Neutrophil (primary cell): ENCODE results near the gene ERGIC1.

Source experiments
- H3K27ac ChIP-seq: fragments of 200-600 bp; sonication (generic); 2 replicates; pipeline ENCODE4 v1.5.1; 2016; ENCODE audit warnings: mild to moderate bottlenecking, moderate library complexity
- H3K27me3 ChIP-seq: fragments of 200-600 bp; sonication (generic); 2 replicates; pipeline ENCODE4 v1.6.0; 2016; ENCODE audit warnings: mild to moderate bottlenecking
- H3K36me3 ChIP-seq: fragments of 200-600 bp; sonication (generic); 2 replicates; pipeline ENCODE4 v1.5.1; 2017
- H3K4me1 ChIP-seq, 2 experiments: fragments of 200-600 bp in 1 of 2; sonication (generic) in 1 of 2; 1 replicate in 1 of 2; 2 replicates in 1 of 2; pipeline versions ENCODE4 v1.5.1 to v1.6.1; 2013 to 2016; ENCODE audit warnings: low read depth in 1 of 2, low read length in 1 of 2, mild to moderate bottlenecking in 1 of 2, moderate library complexity in 1 of 2; ENCODE audit not compliant: control insufficient read depth in 1 of 2, insufficient read depth in 1 of 2
- H3K4me3 ChIP-seq, 2 experiments: fragments of 200-600 bp in 1 of 2; sonication (generic) in 1 of 2; 1 replicate in 1 of 2; 2 replicates in 1 of 2; pipeline ENCODE4 v1.5.1; 2013 to 2016; ENCODE audit warnings: low read depth in 1 of 2, low read length in 1 of 2, mild to moderate bottlenecking in 1 of 2, moderate library complexity in 1 of 2
- H3K9me3 ChIP-seq: fragments of 200-600 bp; sonication (generic); 2 replicates; pipeline ENCODE4 v1.5.1; 2016
- CTCF ChIP-seq: fragments of 200-600 bp; sonication (generic); IDR thresholded peaks from 2 replicates; pipeline ENCODE4 v1.5.1; 2016; ENCODE audit warnings: antibody characterized with exemption

Gene ERGIC1

GRCh38 chr5:172878933-172879752 lies 45.1 kb downstream of the ERGIC1 start:
- peaks cover 30% of the 10 kb centered on the region for H3K27me3 ChIP-seq
- no peak overlapping the region for H3K4me3 ChIP-seq
- no peaks in the 10 kb centered on the region for H3K9me3 ChIP-seq
- H3K4me1 ChIP-seq, result peaks cover 7 to 9% of the 10 kb centered on the region in 2 experiments
- H3K36me3 ChIP-seq, result no peaks in the 10 kb centered on the region
- TF ChIP-seq CTCF, result no peak
- H3K27ac ChIP-seq, result no peak overlapping the region

GRCh38 chr5:172881691-172882370 lies 47.8 kb downstream of the ERGIC1 start:
- H3K27ac ChIP-seq, result peak overlapping the region; percentile 30
- H3K4me1 ChIP-seq, result peaks cover 19 to 24% of the 10 kb centered on the region in 2 experiments
- no peak for TF ChIP-seq CTCF
- H3K4me3 ChIP-seq, result no peak overlapping the region
- H3K36me3 ChIP-seq, result no peaks in the 10 kb centered on the region
- H3K9me3 ChIP-seq, result no peaks in the 10 kb centered on the region
- H3K27me3 ChIP-seq, result peaks cover 3% of the 10 kb centered on the region

GRCh38 chr5:172883066-172883465 lies 49.0 kb downstream of the ERGIC1 start:
- H3K36me3 ChIP-seq, result no peaks in the 10 kb centered on the region
- no peak overlapping the region for H3K27ac ChIP-seq
- H3K4me1 ChIP-seq, result peaks cover 24 to 30% of the 10 kb centered on the region in 2 experiments
- H3K27me3 ChIP-seq, result no peaks in the 10 kb centered on the region
- no peak overlapping the region for H3K4me3 ChIP-seq
- TF ChIP-seq CTCF, result no peak
- no peaks in the 10 kb centered on the region for H3K9me3 ChIP-seq

- Histone ChIP-seq H3K36me3 (peaks cover 7% of the 10 kb centered on the region), H3K27ac (peak overlapping the region; percentile 94)
Measured at GRCh38 chr5:172885597-172886340, 51.7 kb downstream of the ERGIC1 start.

More at GRCh38 chr5:172885597-172886340, 51.7 kb downstream of the ERGIC1 start:
- Histone ChIP-seq H3K27me3 (no peaks in the 10 kb centered on the region), H3K4me3 (peak overlapping the region in 1 of 2 experiments; percentile 49), H3K9me3 (no peaks in the 10 kb centered on the region), H3K4me1 (peaks cover 31 to 35% of the 10 kb centered on the region in 2 experiments)
- TF ChIP-seq CTCF, result no peak
